ENCODE results near the gene CSGALNACT2.

GRCh38 chr10:43166880-43167497 lies 28.7 kb downstream of the CSGALNACT2 start:
- no peak for TF ChIP-seq CTCF (IDR thresholded peaks at IDR 0.05)
- TF ChIP-seq POLR2A (IDR thresholded peaks at IDR 0.05): no peak
- TF ChIP-seq POLR2AphosphoS5 (IDR thresholded peaks at IDR 0.05): no peak
